Calu3 (cell line): Measurements from ENCODE around the gene FNDC3B. TPM values are rescaled to one million over a fixed set of nuclear protein-coding genes. Genes with fewer than 3 reads are reported as not detected.
A peak's percentile ranks its signal among the peaks of the same experiment; 100 is the strongest.

Source experiments
- BruUV-seq: library from RNA; stranded (reverse); fragments of 400-500 nt; replicated peaks from 2 replicates; lab custom pipeline; 2021; lab: Mats Ljungman, UMichigan
- CTCF ChIA-PET: fragments of 300-600 bp; sonication (Branson Sonifier 250); formaldehyde crosslinking; loops from one replicate; lab custom pipeline; 2022; ENCODE audit warnings: antibody characterized with exemption; lab: Charles Lee
- DNase-seq: peaks from one replicate; pipeline ENCODE4 v3.0.0; 2022
- H3K27ac Mint-ChIP-seq: one replicate; pipeline ENCODE4 v1.8.0; 2022; ENCODE audit warnings: mixed read lengths; ENCODE audit not compliant: unreplicated experiment
- H3K27me3 Mint-ChIP-seq: one replicate; pipeline ENCODE4 v1.8.0; 2022; ENCODE audit warnings: mixed read lengths; ENCODE audit not compliant: unreplicated experiment
- H3K36me3 Mint-ChIP-seq: one replicate; pipeline ENCODE4 v1.8.0; 2022; ENCODE audit warnings: mild to moderate bottlenecking, moderate library complexity, mixed read lengths; ENCODE audit not compliant: insufficient read depth, unreplicated experiment
- H3K4me1 Mint-ChIP-seq: one replicate; pipeline ENCODE4 v1.8.0; 2022; ENCODE audit warnings: mild to moderate bottlenecking, low read depth, mixed read lengths; ENCODE audit not compliant: unreplicated experiment
- H3K4me3 Mint-ChIP-seq: one replicate; pipeline ENCODE4 v1.8.0; 2022; ENCODE audit warnings: mild to moderate bottlenecking, low read depth, moderate library complexity, mixed read lengths; ENCODE audit not compliant: unreplicated experiment
- H3K9me3 Mint-ChIP-seq: one replicate; pipeline ENCODE4 v1.8.0; 2022; ENCODE audit warnings: low read depth, mixed read lengths; ENCODE audit not compliant: unreplicated experiment
- intact Hi-C: fragments of 100-400 bp; cut with micrococcal nuclease; formaldehyde crosslinking; loops from one replicate; pipeline ENCODE4 v1.10.0; 2022; ENCODE audit not compliant: unreplicated experiment
- total RNA-seq: library from RNA; stranded (reverse); gene quantifications from 2 replicates; pipeline ENCODE4 v1.2.3, GENCODE V29; 2022
- TF ChIP-seq, protein P1 (sequence below): fragments of 200-600 bp; IDR thresholded peaks from one replicate; pipeline ENCODE4 v1.8.0; 2022; ENCODE audit warnings: antibody characterized with exemption; ENCODE audit not compliant: unreplicated experiment

The FNDC3B gene
- total RNA-seq, 1 experiment from 2014 or later: 453 TPM

DNA sequence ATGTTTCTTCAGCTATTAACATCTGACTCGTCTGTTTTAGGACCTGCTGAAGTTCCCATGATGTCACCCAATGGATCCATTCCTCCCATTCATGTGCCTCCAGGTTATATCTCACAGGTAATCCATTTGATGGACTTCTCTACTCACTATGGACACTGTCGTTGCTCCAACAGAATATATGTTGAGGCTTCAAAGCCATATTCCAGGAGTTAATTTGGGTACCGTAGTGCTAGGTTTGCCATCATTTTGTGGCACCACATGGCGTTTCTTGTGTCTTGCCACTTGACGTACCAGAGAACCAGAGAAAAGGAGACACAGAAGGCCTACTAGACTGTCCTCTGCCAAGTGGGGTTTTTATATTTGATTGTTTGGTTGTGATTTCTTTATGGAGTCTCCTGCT, 187.5 kb downstream of the FNDC3B start:
- H3K9me3 Mint-ChIP-seq: no peaks in the 10 kb centered on the region
- intact Hi-C loops: no loop called here
- TF ChIP-seq, protein P1, sequence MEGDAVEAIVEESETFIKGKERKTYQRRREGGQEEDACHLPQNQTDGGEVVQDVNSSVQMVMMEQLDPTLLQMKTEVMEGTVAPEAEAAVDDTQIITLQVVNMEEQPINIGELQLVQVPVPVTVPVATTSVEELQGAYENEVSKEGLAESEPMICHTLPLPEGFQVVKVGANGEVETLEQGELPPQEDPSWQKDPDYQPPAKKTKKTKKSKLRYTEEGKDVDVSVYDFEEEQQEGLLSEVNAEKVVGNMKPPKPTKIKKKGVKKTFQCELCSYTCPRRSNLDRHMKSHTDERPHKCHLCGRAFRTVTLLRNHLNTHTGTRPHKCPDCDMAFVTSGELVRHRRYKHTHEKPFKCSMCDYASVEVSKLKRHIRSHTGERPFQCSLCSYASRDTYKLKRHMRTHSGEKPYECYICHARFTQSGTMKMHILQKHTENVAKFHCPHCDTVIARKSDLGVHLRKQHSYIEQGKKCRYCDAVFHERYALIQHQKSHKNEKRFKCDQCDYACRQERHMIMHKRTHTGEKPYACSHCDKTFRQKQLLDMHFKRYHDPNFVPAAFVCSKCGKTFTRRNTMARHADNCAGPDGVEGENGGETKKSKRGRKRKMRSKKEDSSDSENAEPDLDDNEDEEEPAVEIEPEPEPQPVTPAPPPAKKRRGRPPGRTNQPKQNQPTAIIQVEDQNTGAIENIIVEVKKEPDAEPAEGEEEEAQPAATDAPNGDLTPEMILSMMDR: no peak
- H3K27me3 Mint-ChIP-seq: no peaks in the 10 kb centered on the region
- peak overlapping the region; percentile 22 for H3K27ac Mint-ChIP-seq
- no peak overlapping the region for H3K4me3 Mint-ChIP-seq
- H3K4me1 Mint-ChIP-seq: peaks cover 66% of the 10 kb centered on the region
- H3K36me3 Mint-ChIP-seq: peaks cover 72% of the 10 kb centered on the region
- no peak for DNase-seq
- no TSS peak for BruUV-seq
- CTCF ChIA-PET: no interaction called here

DNA sequence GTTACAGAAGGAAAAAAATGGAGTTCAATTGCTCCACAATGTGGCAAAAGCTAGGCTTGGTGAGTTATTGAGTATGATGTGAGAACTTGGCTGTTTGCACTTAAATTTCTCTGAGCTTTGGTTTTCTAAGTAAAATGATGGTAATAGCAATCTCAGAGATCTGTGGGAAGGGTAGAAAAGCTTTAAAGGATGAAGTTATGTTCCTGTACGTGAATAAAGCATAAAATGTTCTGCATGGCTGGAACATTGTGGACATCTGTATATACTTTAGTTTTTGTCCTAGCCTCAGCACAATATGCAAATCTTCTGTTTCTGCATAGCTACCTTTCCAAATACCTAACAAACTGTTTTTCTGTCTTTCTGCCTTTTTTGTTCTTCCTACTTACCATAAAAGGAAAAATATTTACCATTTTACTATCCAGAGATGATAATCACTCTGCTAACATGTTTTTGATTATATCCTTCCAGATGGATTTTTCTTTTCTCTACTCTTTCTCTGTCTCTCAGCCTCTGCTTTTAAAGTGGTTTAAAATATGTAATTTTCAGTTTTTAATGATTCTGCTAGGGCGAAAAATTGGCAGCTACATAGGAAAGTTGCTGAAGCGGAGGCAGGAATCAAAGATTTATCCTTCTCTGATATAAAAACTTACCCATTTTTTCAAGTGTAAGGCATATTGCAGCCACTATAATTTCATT, 188.1 kb downstream of the FNDC3B start:
- intact Hi-C loops: no loop called here
- Mint-ChIP-seq H3K36me3 (peaks cover 79% of the 10 kb centered on the region), H3K9me3 (no peaks in the 10 kb centered on the region), H3K27ac (peak overlapping the region; percentile 22), H3K4me1 (peaks cover 72% of the 10 kb centered on the region), H3K27me3 (no peaks in the 10 kb centered on the region), H3K4me3 (no peak overlapping the region)
- TF ChIP-seq, protein P1: no peak
- no TSS peak for BruUV-seq
- DNase-seq: no peak
- CTCF ChIA-PET: no interaction called here

DNA sequence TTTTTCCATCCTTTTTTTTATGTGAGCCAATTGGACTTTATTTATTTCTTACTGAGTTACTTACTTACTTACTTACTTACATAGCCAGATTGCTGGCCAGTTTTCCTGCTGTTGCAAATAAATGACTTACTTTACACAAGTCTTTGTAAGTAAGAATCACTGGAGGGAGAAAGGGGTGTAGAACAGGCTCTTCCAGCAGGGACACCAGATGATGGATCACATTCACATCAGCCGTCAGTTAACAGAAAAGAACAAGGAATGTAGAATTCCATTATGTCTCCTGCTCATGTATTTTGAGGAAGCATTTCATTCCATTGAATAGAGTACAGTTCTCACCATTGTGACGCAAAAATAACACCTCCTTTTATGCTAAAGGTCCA, 188.6 kb downstream of the FNDC3B start:
- CTCF ChIA-PET: no interaction called here
- no TSS peak for BruUV-seq
- TF ChIP-seq, protein P1: no peak
- H3K27me3 Mint-ChIP-seq: no peaks in the 10 kb centered on the region
- no peaks in the 10 kb centered on the region for H3K9me3 Mint-ChIP-seq
- H3K4me3 Mint-ChIP-seq: no peak overlapping the region
- H3K36me3 Mint-ChIP-seq: peaks cover 84% of the 10 kb centered on the region
- peak overlapping the region; percentile 2 for H3K27ac Mint-ChIP-seq
- intact Hi-C loops: no loop called here
- no peak for DNase-seq
- H3K4me1 Mint-ChIP-seq: peaks cover 70% of the 10 kb centered on the region

DNA sequence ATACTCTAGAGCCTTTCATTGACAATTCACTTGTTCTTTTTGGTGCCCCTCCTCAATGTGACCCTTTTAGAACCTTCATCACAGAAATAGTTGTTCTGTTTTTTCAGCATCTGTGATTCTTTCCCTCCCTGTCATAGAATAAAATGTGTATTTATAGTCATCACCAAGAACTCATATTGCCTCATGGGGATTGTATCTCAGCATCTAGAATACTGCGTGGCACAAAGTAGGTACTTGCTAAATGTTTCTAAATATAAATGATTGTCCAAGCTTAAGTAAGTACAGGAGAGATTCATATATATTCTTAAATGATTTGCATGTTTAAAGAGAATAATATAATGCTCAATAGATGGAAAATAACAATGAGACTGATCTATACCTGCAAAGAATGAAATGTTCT, 190.1 kb downstream of the FNDC3B start:
- CTCF ChIA-PET: no interaction called here

More for the DNA sequence above, 190.1 kb downstream of the FNDC3B start:
- Mint-ChIP-seq H3K36me3 (peaks cover 93% of the 10 kb centered on the region), H3K9me3 (no peaks in the 10 kb centered on the region), H3K27me3 (no peaks in the 10 kb centered on the region), H3K27ac (peak overlapping the region; percentile 68), H3K4me3 (no peak overlapping the region), H3K4me1 (peaks cover 66% of the 10 kb centered on the region)
- TF ChIP-seq, protein P1: no peak
- intact Hi-C loops: no loop called here
- no TSS peak for BruUV-seq
- DNase-seq: no peak
